Hematopoietic multipotent progenitor cell treated with erythropoietin and hydrocortisone succinate and interleukin-3 and kit ligand, for 17 days (in vitro differentiated cells): ENCODE data around the gene CLEC14A.

ENCODE experiments used
- DNase-seq: peaks from one replicate; pipeline ENCODE4 v3.0.0-alpha.2; 2015; ENCODE audit warnings: low spot score

CLEC14A gene

GRCh38 chr14:38248321-38249028 lies 7.4 kb downstream of the CLEC14A start:
- DNase-seq, result no peak

- DNase-seq, result no peak
Observed at GRCh38 chr14:38243696-38244240, 12.1 kb downstream of the CLEC14A start.

GRCh38 chr14:38238878-38239277 lies 17.0 kb downstream of the CLEC14A start:
- DNase-seq, result no peak

- no peak for DNase-seq
Observed at GRCh38 chr14:38238332-38238731, 17.6 kb downstream of the CLEC14A start.

- no peak for DNase-seq
Observed at GRCh38 chr14:38233218-38233617, 22.7 kb downstream of the CLEC14A start.

GRCh38 chr14:38226366-38226765 lies 29.5 kb downstream of the CLEC14A start:
- DNase-seq, result no peak

- DNase-seq, result no peak
Observed at GRCh38 chr14:38225946-38226345, 29.9 kb downstream of the CLEC14A start.

GRCh38 chr14:38224338-38224737 lies 31.6 kb downstream of the CLEC14A start:
- DNase-seq, result no peak

- no peak for DNase-seq
Observed at GRCh38 chr14:38221077-38221476, 34.8 kb downstream of the CLEC14A start.

GRCh38 chr14:38217553-38217952 lies 38.3 kb downstream of the CLEC14A start:
- no peak for DNase-seq

- no peak for DNase-seq
Observed at GRCh38 chr14:38213001-38213400, 42.9 kb downstream of the CLEC14A start.

GRCh38 chr14:38212111-38212510 lies 43.8 kb downstream of the CLEC14A start:
- DNase-seq, result no peak

GRCh38 chr14:38211255-38211735 lies 44.6 kb downstream of the CLEC14A start:
- no peak for DNase-seq

GRCh38 chr14:38210587-38211216 lies 45.2 kb downstream of the CLEC14A start:
- DNase-seq, result no peak

- DNase-seq, result no peak
Observed at GRCh38 chr14:38209572-38210557, 46.0 kb downstream of the CLEC14A start.

GRCh38 chr14:38208618-38209562 lies 47.0 kb downstream of the CLEC14A start:
- DNase-seq, result no peak

GRCh38 chr14:38207736-38208617 lies 47.9 kb downstream of the CLEC14A start, which contains the start of gene SSTR1:
Gene SSTR1, plus strand, starts transcription at chr14:38207904. Its CDS starts 1,486 bp downstream, at chr14:38209390.
- no peak for DNase-seq

GRCh38 chr14:38207377-38207735 lies 48.5 kb downstream of the CLEC14A start:
- DNase-seq, result no peak

- DNase-seq, result no peak
Observed at GRCh38 chr14:38206689-38207376, 49.1 kb downstream of the CLEC14A start.
